ENCODE results near the gene ZNF609.

GRCh38 chr15:64633332-64633731 is 173.0 kb downstream of the ZNF609 start:
- TF ChIP-seq HNF4A (conservative IDR thresholded peaks at IDR 0.05) (no peak), CTCF (IDR thresholded peaks at IDR 0.05; ENCODE audit: low read depth, low read length, missing input control) (no peak), EGR1 (IDR thresholded peaks at IDR 0.05; ENCODE audit: low read depth in 2 of 2) (no peak), JUND (IDR thresholded peaks at IDR 0.05) (no peak), SP1 (IDR thresholded peaks at IDR 0.05) (no peak), YY1 (IDR thresholded peaks at IDR 0.05) (no peak), ATF3 (IDR thresholded peaks at IDR 0.05) (no peak), MAX (IDR thresholded peaks at IDR 0.05) (no peak), REST (IDR thresholded peaks at IDR 0.05) (no peak)

Measured in liver (tissue), 3 donors.